GM19395 (cell line): ENCODE data around the gene PTGR2.
"Not testable (repeated sequence)": the region's sequence is repeated elsewhere in the genome, so short reads cannot be mapped to it uniquely, and the experiment has no call there.

Experiments used
- ATAC-seq: cut with Tn5 transposase; IDR thresholded peaks from one replicate; pipeline ENCODE4 v1.9.1; 2021; ENCODE audit warnings: mild to moderate bottlenecking, moderate library complexity; ENCODE audit not compliant: unreplicated experiment

The PTGR2 gene

GRCh38 chr14:73833034-73833433, 18.6 kb upstream of the PTGR2 start:
- no peak for ATAC-seq

GRCh38 chr14:73833530-73834260, 17.9 kb upstream of the PTGR2 start:
- no peak for ATAC-seq

- ATAC-seq: no peak
These were observed 17.4 kb upstream of the PTGR2 start for GRCh38 chr14:73834261-73834625.

DNA sequence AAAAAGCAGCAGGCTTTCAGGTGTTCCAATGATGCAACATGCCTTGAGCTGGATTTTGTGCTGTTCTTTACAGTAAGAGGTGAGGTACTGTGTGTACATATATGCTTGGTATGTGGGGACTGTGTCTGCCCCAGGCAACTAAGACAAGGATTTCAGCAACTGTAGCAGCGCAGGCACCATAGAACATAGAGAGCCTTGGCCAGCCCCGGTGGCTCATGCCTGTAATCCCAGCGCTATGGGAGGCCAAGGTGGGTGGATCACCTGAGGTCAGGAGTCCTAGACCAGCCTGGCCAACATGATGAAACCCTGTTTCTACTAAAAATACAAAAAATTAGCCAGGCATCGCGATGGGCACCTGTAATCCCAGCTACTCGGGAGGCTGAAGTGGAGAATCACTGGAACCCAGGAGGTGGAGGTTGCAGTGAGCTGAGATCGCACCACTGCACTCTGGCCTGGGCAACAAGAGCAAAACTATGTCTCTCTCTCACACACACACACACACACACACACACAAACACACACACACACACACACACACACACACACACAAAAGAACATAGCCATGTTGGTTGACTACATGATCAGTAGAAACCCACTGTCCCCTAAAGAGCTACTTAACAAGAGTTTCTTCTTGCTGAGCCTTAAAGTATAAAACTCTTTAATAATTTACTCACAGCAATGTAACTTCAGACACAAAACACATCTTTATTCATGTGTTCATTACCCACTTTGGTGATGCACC, 13.2 kb upstream of the PTGR2 start:
- ATAC-seq: not testable (repeated sequence)

- ATAC-seq: no peak
These were observed 9.4 kb upstream of the PTGR2 start for GRCh38 chr14:73842201-73842600.

GRCh38 chr14:73842851-73843250, 8.8 kb upstream of the PTGR2 start:
- ATAC-seq: no peak

- ATAC-seq: no peak
These were observed 8.3 kb upstream of the PTGR2 start for GRCh38 chr14:73843296-73843695.

DNA sequence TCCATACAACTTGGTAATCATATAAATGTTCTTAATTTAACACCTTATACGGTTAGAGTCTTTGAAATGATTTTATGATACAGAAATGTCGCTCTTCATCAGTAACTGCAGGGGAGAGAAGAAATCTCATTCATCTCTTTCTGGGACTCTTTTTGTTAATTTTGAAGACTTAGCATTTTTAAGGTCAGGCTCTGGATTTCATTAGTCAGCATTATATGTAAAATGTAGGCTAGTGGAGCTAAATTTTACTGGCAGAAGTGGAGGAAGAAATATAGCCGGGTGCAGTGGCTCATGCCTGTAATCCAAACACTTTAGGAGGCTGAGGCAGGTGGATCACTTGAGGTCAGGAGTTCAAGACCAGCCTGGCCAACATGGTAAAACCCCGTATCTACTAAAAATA, 4.7 kb upstream of the PTGR2 start:
- ATAC-seq: no peak

- no peak for ATAC-seq
These were observed 631 bp upstream of the PTGR2 start for GRCh38 chr14:73851000-73851399.

DNA sequence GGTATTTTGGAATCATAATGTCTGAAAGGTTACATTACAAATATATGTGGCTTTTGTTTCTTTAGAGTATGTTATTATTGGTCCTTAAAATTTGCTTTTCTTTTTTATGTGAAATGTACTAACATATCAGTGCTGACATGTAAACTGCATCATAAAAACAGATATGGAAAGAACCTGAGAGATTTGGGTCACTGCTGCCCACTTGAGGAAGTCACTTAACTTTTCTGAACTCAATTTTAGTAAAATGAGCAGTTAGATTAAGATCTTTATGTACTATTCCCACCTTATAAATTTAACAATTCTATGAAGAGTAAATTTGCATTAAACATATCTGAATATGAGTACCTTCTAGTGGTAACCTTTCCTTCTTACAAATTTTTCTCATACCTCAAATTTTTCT, 7.5 kb downstream of the PTGR2 start:
- ATAC-seq: no peak

- ATAC-seq: no peak
These were observed 9.4 kb downstream of the PTGR2 start for GRCh38 chr14:73861073-73861472.

- no peak for ATAC-seq
These were observed 10.8 kb downstream of the PTGR2 start for GRCh38 chr14:73862480-73862879.

DNA sequence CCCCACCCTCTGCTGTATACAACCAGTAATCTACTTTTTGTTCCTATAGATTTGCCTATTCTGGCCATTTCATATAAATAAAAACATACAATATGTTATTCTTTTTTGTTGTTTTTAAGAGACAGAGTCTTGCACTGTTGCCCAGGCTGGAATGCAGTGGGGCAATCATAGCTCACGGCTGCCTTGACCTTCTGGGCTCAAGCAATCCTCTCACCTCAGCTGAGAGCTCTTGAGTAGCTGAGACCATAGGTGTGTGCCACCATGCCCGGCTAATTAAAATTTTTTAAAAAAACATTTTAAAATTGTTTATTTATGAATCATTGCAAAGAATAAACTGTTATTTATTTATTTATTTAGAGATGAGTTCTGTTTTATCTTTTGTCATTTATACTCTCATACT, 11.6 kb downstream of the PTGR2 start:
- no peak for ATAC-seq

DNA sequence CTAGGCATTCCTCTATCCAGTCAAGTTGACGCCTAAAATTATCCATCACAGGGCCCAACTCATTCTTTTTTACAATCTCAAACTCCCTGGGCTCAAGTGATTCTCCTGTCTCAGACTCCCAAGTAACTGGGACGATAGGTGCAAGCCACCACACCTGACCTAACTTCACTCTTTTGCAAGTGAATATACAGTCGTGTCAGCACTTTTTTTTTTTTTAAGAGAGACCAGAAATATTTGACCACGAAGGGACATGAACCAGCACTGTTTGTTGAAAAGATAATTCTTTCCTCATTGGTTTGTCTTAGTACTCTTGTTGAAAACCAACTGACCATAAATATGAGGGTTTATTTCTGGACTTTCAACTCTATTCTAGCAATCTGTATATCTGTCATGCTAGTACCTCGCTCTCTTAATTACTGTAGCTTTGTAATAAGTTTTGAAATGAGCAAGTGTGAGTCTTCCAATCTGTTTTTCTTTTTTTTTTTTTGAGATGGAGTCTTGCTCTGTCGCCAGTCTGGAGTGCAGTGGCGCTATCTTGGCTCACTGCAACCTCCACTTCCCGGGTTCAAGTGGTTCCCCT, 14.0 kb downstream of the PTGR2 start:
- ATAC-seq: no peak

DNA sequence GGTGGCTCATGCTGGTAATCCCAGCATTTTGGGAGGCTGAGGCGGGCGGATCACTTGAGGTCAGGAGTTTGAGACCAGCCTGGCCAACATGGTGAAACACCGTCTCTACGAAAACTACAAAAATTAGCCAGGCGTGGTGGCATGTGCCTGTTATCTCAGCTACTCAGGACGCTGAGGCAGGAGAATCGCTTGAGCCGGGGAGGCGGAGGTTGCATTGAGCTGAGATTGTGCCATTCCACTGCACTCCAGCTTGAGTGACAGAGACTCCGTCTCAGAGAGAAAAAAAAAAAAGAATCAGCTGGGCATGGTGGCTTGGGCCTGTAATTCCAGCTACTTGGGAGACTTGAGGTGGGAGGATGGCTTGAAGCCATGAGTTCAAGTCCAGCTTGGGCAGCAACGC, 18.1 kb downstream of the PTGR2 start:
- not testable (repeated sequence) for ATAC-seq

- no peak for ATAC-seq
These were observed 19.0 kb downstream of the PTGR2 start for GRCh38 chr14:73870525-73871235.

GRCh38 chr14:73873660-73874059, 22.0 kb downstream of the PTGR2 start:
- ATAC-seq: no peak

DNA sequence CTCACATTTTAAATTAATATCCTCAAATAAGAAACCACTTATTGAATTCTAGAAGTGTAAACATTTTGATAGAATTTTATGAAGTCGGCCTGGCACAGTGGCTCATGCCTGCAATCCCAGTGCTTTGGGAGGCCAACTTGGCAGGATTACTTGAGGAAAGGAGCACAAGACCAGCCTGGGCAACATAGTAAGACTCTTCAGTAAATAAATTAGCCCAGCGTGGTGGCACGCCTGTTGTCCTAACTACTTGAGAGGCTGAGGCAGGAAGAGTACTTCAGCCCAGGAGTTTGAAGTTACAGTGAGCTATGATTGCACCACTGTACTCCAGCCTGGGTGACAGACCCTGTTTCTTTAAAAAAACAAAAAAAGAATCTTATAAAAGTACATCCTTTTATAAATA, 26.2 kb downstream of the PTGR2 start:
- no peak for ATAC-seq

GRCh38 chr14:73878436-73878835, 26.8 kb downstream of the PTGR2 start:
- no peak for ATAC-seq

DNA sequence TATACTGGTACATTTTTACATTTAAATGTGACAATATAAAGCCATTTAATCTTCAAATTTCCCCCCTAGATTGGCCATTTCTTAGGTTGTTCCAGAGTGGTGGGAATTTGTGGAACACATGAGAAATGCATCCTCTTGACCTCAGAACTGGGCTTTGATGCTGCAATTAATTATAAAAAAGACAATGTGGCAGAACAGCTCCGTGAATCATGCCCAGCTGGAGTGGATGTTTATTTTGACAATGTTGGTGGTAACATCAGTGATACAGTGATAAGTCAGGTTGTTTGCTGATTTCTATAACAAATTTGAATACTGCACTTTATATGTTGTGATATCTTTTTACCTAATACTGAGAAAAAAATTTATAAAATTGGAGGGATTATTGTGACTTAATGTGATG, 27.4 kb downstream of the PTGR2 start:
- no peak for ATAC-seq

DNA sequence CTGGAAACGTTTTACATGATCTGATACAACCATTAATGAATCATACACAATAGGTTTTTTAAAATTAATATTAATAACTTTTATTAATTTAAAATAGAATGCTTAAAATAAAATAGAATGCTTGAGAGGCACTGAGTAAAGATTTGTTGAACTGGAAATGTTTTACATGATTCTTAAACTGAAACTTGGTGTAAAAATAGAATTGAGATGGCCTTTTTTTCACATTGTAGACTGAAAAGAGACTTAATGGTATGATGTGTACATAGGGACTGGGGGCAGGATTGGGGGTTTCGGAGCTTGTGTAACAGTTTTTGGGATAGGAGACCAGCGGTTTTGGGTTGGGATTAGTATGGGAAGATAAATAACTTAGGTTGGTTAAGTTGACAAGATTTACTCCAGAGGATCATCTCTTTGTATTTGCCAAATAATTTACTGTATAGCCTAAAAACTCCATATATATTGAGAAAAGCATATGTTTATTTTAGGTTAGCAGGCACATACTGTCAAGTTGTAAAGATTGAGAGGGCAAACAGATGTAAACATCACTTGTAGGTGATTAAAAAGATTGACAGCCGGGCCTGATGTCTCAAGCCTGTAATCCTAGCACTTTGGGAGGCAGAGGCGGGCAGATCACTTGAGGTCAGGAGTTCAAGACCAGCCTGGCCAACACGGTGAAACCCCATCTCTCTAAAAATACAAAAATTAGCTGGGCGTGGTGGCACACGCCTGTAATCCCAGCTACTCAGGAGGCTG, 33.0 kb downstream of the PTGR2 start:
- no peak for ATAC-seq
